Neural progenitor cell (in vitro differentiated cells): ENCODE data around the gene TOX2. TPM values are rescaled to one million over a fixed set of nuclear protein-coding genes. Genes with fewer than 3 reads are reported as not detected.

Experiments
- DNase-seq: peaks from one replicate; pipeline ENCODE4 v3.0.0-alpha.2; 2016; ENCODE audit warnings: low spot score
- H2AFZ ChIP-seq: fragments of 200-600 bp; sonication (generic); replicated peaks from 2 replicates; pipeline ENCODE4 v1.6.1; 2016; ENCODE audit warnings: antibody characterized with exemption
- H3F3A ChIP-seq: fragments of 200-600 bp; sonication (generic); 2 replicates; pipeline ENCODE4 v1.6.1; 2016; ENCODE audit warnings: antibody characterized with exemption, low read depth
- H3K27ac ChIP-seq: fragments of 200-600 bp; sonication (generic); 2 replicates; pipeline ENCODE4 v1.5.1; 2016; ENCODE audit warnings: mild to moderate bottlenecking
- H3K27me3 ChIP-seq: fragments of 200-600 bp; sonication (generic); 2 replicates; pipeline ENCODE4 v1.6.1; 2016; ENCODE audit warnings: mild to moderate bottlenecking, moderate library complexity
- H3K36me3 ChIP-seq: fragments of 200-600 bp; sonication (generic); 2 replicates; pipeline ENCODE4 v1.5.1; 2016
- H3K4me1 ChIP-seq: fragments of 200-600 bp; sonication (generic); 2 replicates; pipeline ENCODE4 v1.6.1; 2016; ENCODE audit warnings: mixed run types
- H3K4me2 ChIP-seq: fragments of 200-600 bp; sonication (generic); 2 replicates; pipeline ENCODE4 v1.6.1; 2016
- H3K4me3 ChIP-seq: fragments of 200-600 bp; sonication (generic); 2 replicates; pipeline ENCODE4 v1.5.1; 2016
- H3K79me2 ChIP-seq: fragments of 200-600 bp; sonication (generic); 2 replicates; pipeline ENCODE4 v1.6.1; 2016; ENCODE audit warnings: low read depth
- H3K9ac ChIP-seq: fragments of 200-600 bp; sonication (generic); 2 replicates; pipeline ENCODE4 v1.6.1; 2016
- H3K9me3 ChIP-seq: fragments of 200-600 bp; sonication (generic); 2 replicates; pipeline ENCODE4 v1.5.1; 2016; ENCODE audit warnings: low read depth
- H4K20me1 ChIP-seq: fragments of 200-600 bp; sonication (generic); 2 replicates; pipeline ENCODE4 v1.6.1; 2016; ENCODE audit warnings: low read depth
- H3K27ac Mint-ChIP-seq: 3 replicates; pipeline ENCODE4 v1.8.0; 2021; ENCODE audit warnings: mixed read lengths
- H3K27me3 Mint-ChIP-seq: 2 replicates; pipeline ENCODE4 v1.8.0; 2022; ENCODE audit warnings: low read depth, mild to moderate bottlenecking, inconsistent platforms, moderate library complexity, mixed read lengths; ENCODE audit not compliant: insufficient read depth
- H3K36me3 Mint-ChIP-seq: 3 replicates; pipeline ENCODE4 v1.8.0; 2021; ENCODE audit warnings: mixed read lengths
- H3K4me1 Mint-ChIP-seq: 3 replicates; pipeline ENCODE4 v1.8.0; 2021; ENCODE audit warnings: mixed read lengths
- H3K4me3 Mint-ChIP-seq: 3 replicates; pipeline ENCODE4 v1.8.0; 2021; ENCODE audit warnings: mild to moderate bottlenecking, moderate library complexity, mixed read lengths
- H3K9me3 Mint-ChIP-seq: 3 replicates; pipeline ENCODE4 v1.8.0; 2020; ENCODE audit warnings: mixed read lengths
- EZH2 ChIP-seq: fragments of 200-600 bp; sonication (generic); IDR thresholded peaks from 2 replicates; pipeline ENCODE4 v1.6.1; 2017; ENCODE audit warnings: antibody characterized with exemption, mild to moderate bottlenecking, moderate library complexity
- EZH2phosphoT487 ChIP-seq: fragments of 200-600 bp; sonication (generic); IDR thresholded peaks from 2 replicates; pipeline ENCODE4 v1.6.1; 2017; ENCODE audit warnings: antibody characterized with exemption
- total RNA-seq: library from RNA; depleted of rRNA; stranded (reverse); fragments of >200 nt; gene quantifications from 2 replicates; pipeline ENCODE4 v1.2.3, GENCODE V29; 2015; ENCODE audit warnings: low replicate concordance
- TF ChIP-seq, protein P1 (sequence below): fragments of 200-600 bp; sonication (generic); IDR thresholded peaks from 2 replicates; pipeline ENCODE4 v1.5.1; 2017; ENCODE audit warnings: antibody characterized with exemption, mild to moderate bottlenecking

TOX2 gene
- total RNA-seq, 1 donor from 2014 or later: not detected

DNA sequence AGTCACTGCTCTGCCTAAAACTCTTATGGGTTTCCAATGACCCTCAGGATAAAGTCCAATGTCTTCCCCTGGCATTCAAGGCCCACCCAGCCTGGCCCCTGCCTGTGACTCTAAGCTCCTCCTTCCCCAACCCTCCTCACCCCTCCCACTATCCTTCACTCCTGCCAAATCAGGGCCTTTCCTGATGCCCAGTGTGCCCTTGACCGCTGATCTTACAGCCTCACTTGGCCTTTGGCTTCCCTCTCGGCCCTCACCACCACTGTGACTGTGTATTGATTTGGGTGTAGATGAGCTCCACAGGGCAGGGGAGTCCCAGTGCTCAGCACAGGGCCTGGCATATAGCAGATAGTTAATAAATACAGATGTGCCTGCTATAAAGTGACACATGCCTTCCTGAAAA, 115.7 kb downstream of the TOX2 start:
- Histone ChIP-seq H3K4me3 (no peak overlapping the region), H3K9me3 (no peaks in the 10 kb centered on the region), H4K20me1 (no peaks in the 10 kb centered on the region), H3K27ac (no peak overlapping the region), H2AFZ (no peak overlapping the region), H3K36me3 (no peaks in the 10 kb centered on the region), H3F3A (no peaks in the 10 kb centered on the region), H3K4me1 (peaks cover 4% of the 10 kb centered on the region), H3K4me2 (no peak overlapping the region), H3K9ac (no peak overlapping the region), H3K79me2 (no peaks in the 10 kb centered on the region), H3K27me3 (no peaks in the 10 kb centered on the region)
- Mint-ChIP-seq H3K4me3 (no peak overlapping the region), H3K9me3 (no peaks in the 10 kb centered on the region), H3K27ac (no peak overlapping the region), H3K27me3 (peaks cover 12% of the 10 kb centered on the region), H3K36me3 (no peaks in the 10 kb centered on the region), H3K4me1 (peaks cover 34% of the 10 kb centered on the region)
- TF ChIP-seq EZH2 (no peak), EZH2phosphoT487 (no peak)
- TF ChIP-seq, protein P1, sequence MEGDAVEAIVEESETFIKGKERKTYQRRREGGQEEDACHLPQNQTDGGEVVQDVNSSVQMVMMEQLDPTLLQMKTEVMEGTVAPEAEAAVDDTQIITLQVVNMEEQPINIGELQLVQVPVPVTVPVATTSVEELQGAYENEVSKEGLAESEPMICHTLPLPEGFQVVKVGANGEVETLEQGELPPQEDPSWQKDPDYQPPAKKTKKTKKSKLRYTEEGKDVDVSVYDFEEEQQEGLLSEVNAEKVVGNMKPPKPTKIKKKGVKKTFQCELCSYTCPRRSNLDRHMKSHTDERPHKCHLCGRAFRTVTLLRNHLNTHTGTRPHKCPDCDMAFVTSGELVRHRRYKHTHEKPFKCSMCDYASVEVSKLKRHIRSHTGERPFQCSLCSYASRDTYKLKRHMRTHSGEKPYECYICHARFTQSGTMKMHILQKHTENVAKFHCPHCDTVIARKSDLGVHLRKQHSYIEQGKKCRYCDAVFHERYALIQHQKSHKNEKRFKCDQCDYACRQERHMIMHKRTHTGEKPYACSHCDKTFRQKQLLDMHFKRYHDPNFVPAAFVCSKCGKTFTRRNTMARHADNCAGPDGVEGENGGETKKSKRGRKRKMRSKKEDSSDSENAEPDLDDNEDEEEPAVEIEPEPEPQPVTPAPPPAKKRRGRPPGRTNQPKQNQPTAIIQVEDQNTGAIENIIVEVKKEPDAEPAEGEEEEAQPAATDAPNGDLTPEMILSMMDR: no peak
- no peak for DNase-seq

DNA sequence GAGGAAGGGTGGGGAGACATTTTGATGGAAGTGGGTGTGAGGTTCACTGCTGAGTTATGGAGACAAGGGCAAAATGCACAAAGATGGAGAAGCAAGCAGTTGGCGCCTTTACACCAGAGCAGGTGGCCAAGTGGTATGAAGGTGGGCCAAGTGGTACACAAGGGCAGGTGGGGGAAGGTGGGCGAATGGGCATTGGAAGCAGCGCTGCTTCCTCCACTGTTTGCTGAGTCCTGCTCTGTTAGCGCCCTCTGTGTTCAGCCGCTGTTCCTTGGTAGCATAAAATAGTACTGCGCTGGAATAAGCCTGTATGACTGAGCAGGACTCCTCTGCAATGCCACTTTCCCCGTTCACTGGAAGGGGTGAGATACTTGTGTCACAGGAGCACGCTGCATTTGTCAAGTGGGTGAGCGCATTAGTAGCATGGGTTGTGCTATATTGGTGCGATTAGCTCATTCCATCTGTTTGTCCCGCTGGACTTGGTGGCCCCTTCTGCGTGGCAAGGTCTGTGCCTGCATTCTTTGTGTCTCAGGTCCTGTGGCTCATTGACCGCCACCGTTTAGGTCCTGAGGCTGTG, 116.4 kb downstream of the TOX2 start:
- no peaks in the 10 kb centered on the region for H3K36me3 ChIP-seq
- H3K4me1 ChIP-seq: peaks cover 4% of the 10 kb centered on the region
- H3K9me3 Mint-ChIP-seq: no peaks in the 10 kb centered on the region
- H3K36me3 Mint-ChIP-seq: no peaks in the 10 kb centered on the region
- H3K27me3 Mint-ChIP-seq: peaks cover 15% of the 10 kb centered on the region
- H3K4me3 ChIP-seq: no peak overlapping the region
- no peaks in the 10 kb centered on the region for H3F3A ChIP-seq
- H2AFZ ChIP-seq: no peak overlapping the region
- no peaks in the 10 kb centered on the region for H3K27me3 ChIP-seq
- no peaks in the 10 kb centered on the region for H4K20me1 ChIP-seq
- no peak overlapping the region for H3K4me3 Mint-ChIP-seq
- no peak overlapping the region for H3K9ac ChIP-seq
- no peak overlapping the region for H3K27ac ChIP-seq
- peak overlapping the region; percentile 65 for H3K27ac Mint-ChIP-seq
- H3K9me3 ChIP-seq: no peaks in the 10 kb centered on the region
- no peak overlapping the region for H3K4me2 ChIP-seq
- peaks cover 34% of the 10 kb centered on the region for H3K4me1 Mint-ChIP-seq
- no peak for DNase-seq
- no peak for TF ChIP-seq EZH2
- TF ChIP-seq EZH2phosphoT487: no peak
- TF ChIP-seq, protein P1: no peak
- no peaks in the 10 kb centered on the region for H3K79me2 ChIP-seq

DNA sequence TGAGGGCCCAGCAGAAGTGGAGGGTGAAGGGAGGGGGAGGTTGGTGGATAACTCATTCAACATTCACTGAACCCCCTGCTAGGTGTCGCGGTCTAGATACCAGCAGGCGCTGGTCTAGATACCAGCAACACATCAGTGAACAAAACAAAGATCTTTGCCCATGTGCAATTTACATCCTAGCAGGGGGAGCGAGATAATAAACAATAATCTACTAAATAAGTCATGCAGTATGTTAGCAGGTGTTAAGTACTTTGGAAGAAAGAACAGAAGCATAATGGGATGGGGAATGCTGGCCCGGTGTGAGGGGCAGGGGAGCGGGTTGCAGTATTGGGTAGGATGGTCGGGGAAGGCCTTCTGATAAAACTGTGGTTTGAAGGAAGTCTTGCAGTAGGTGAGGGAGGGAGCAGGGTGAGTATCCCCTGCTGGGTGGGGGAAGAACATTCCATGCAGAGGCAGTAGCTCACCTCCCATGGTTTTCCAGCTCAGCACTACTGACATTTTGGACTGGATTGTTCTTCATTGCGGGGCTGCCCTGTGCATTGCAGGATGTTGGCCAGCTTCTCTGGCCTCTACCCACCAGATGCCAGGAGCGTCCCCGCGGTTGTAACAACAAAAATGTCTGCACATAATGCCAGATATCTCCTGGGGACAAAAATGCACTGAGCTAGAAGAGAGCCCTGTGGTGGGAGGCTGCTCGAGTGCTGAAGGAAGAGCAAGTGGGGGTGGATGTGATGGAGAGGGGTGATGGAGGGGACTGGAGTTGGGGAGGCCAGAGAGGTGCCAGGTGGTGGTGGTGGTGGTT, 117.3 kb downstream of the TOX2 start:
- Histone ChIP-seq H3K27me3 (no peaks in the 10 kb centered on the region), H3K27ac (no peak overlapping the region), H3K9me3 (no peaks in the 10 kb centered on the region), H3K9ac (no peak overlapping the region), H4K20me1 (no peaks in the 10 kb centered on the region), H3K79me2 (no peaks in the 10 kb centered on the region), H3K4me1 (peaks cover 4% of the 10 kb centered on the region), H2AFZ (no peak overlapping the region), H3K4me2 (no peak overlapping the region), H3F3A (no peaks in the 10 kb centered on the region), H3K4me3 (no peak overlapping the region), H3K36me3 (no peaks in the 10 kb centered on the region)
- TF ChIP-seq EZH2phosphoT487: no peak
- TF ChIP-seq, protein P1: no peak
- no peak for TF ChIP-seq EZH2
- peaks cover 15% of the 10 kb centered on the region for H3K27me3 Mint-ChIP-seq
- no peak for DNase-seq
- H3K4me3 Mint-ChIP-seq: no peak overlapping the region
- H3K9me3 Mint-ChIP-seq: no peaks in the 10 kb centered on the region
- H3K36me3 Mint-ChIP-seq: no peaks in the 10 kb centered on the region
- H3K27ac Mint-ChIP-seq: no peak overlapping the region
- peaks cover 34% of the 10 kb centered on the region for H3K4me1 Mint-ChIP-seq
